PC-3 (cell line): ENCODE results near the gene NLN.

Experiments
- EZH2 ChIP-seq: fragments of 300-600 bp; sonication (generic); IDR thresholded peaks from one replicate; pipeline ENCODE4 v1.6.1; 2017; ENCODE audit warnings: antibody characterized with exemption, mild to moderate bottlenecking, low read length; ENCODE audit not compliant: unreplicated experiment
- TF ChIP-seq, protein P1 (sequence below): fragments of 300-600 bp; sonication (generic); conservative IDR thresholded peaks from 2 replicates; pipeline ENCODE4 v1.5.1; 2017; ENCODE audit warnings: antibody characterized with exemption, low read depth, mild to moderate bottlenecking, low read length

- TF ChIP-seq, protein P1, sequence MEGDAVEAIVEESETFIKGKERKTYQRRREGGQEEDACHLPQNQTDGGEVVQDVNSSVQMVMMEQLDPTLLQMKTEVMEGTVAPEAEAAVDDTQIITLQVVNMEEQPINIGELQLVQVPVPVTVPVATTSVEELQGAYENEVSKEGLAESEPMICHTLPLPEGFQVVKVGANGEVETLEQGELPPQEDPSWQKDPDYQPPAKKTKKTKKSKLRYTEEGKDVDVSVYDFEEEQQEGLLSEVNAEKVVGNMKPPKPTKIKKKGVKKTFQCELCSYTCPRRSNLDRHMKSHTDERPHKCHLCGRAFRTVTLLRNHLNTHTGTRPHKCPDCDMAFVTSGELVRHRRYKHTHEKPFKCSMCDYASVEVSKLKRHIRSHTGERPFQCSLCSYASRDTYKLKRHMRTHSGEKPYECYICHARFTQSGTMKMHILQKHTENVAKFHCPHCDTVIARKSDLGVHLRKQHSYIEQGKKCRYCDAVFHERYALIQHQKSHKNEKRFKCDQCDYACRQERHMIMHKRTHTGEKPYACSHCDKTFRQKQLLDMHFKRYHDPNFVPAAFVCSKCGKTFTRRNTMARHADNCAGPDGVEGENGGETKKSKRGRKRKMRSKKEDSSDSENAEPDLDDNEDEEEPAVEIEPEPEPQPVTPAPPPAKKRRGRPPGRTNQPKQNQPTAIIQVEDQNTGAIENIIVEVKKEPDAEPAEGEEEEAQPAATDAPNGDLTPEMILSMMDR, result no peak
- TF ChIP-seq EZH2, result no peak
Observed at GRCh38 chr5:65766175-65766574, 44.2 kb downstream of the NLN start.
